Prostate gland (tissue), 2 donors: Measurements from ENCODE around the gene DUS2. TPM values are rescaled to one million over a fixed set of nuclear protein-coding genes. Genes with fewer than 3 reads are reported as not detected.
A peak's percentile ranks its signal among the peaks of the same experiment; 100 is the strongest.

Source experiments
- DNase-seq: peaks from one replicate; pipeline ENCODE4 v3.0.0-alpha.2; 2019; ENCODE audit warnings: low spot score
- H3K27ac ChIP-seq, 2 donors: fragments of 200-600 bp; sonication (generic); 2 replicates each; pipeline ENCODE4 v1.5.1; 2017 to 2019
- H3K27me3 ChIP-seq: fragments of 200-600 bp; sonication (generic); replicated peaks from 2 replicates; pipeline ENCODE4 v1.5.1; 2019; ENCODE audit not compliant: insufficient read depth
- H3K36me3 ChIP-seq, 2 donors: fragments of 200-600 bp; sonication (generic); 1 replicate in 1 of 2; 2 replicates in 1 of 2; pipeline versions ENCODE4 v1.5.1 to v1.8.1; 2017 to 2019
- H3K4me1 ChIP-seq: fragments of 200-600 bp; sonication (generic); replicated peaks from 2 replicates; pipeline ENCODE4 v1.5.1; 2019
- H3K4me3 ChIP-seq, 2 donors: fragments of 200-600 bp; sonication (generic); 2 replicates each; pipeline ENCODE4 v1.5.1; 2017 to 2019
- H3K9me3 ChIP-seq: fragments of 200-600 bp; sonication (generic); 2 replicates; pipeline ENCODE4 v1.5.1; 2017
- POLR2A ChIP-seq: fragments of 450-650 bp; IDR thresholded peaks from one replicate; pipeline ENCODE4 v1.6.1; 2016; ENCODE audit warnings: antibody characterized with exemption, mild to moderate bottlenecking
- POLR2AphosphoS5 ChIP-seq: sonication (generic); formaldehyde crosslinking; IDR thresholded peaks from one replicate; pipeline ENCODE4 v1.6.1; 2017; ENCODE audit warnings: antibody characterized with exemption
- WGBS: methylation state at CpG from one replicate; pipeline ENCODE4 v1.1.5; 2018; 5-methylcytosine and 5-hydroxymethylcytosine counted together
- intact Hi-C: fragments of 100-400 bp; cut with DNase I; formaldehyde crosslinking; loops from one replicate; pipeline ENCODE4 v1.14.2; 2022
- total RNA-seq, 2 donors: library from RNA; depleted of rRNA; stranded (reverse); fragments of >200 nt; gene quantifications; one replicate each; pipeline ENCODE4 v1.1.0, GENCODE V29; 2016
- TF ChIP-seq, protein P1 (sequence below), 4 experiments: fragments of 200-600 bp in 2 of 4; fragments of 450-650 bp in 2 of 4; sonication (generic) in 2 of 4; IDR thresholded peaks; 1 replicate in 3 of 4; 2 replicates in 1 of 4; pipeline ENCODE4 v1.5.1; 2016 to 2019; ENCODE audit warnings: antibody characterized with exemption in 4 of 4, mild to moderate bottlenecking in 2 of 4, moderate library complexity in 2 of 4

DUS2 gene
- total RNA-seq, 2 donors from 2014 or later = 7.2 to 14.5 TPM

DNA sequence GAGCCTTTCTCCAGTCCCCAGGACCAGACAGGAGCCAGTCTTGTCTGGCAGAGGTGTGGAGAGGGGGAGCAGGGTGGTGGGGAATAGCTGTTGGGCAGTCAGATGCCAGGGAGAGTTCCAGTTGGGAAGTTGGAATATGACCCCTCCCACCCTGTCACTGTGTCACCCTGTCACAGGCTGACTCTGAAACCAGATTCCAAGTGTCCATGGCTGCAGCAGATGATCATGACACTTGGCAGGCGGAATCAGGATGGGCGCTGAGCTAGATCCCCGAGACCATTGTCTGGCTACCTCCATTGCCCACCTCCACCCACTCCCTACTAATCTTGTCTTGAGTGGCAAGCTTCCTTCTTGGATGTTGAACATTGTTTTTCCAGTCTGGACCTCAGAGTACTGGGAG lies 52.9 kb downstream of the DUS2 start:
- TF ChIP-seq POLR2A = no peak
- TF ChIP-seq, protein P1, sequence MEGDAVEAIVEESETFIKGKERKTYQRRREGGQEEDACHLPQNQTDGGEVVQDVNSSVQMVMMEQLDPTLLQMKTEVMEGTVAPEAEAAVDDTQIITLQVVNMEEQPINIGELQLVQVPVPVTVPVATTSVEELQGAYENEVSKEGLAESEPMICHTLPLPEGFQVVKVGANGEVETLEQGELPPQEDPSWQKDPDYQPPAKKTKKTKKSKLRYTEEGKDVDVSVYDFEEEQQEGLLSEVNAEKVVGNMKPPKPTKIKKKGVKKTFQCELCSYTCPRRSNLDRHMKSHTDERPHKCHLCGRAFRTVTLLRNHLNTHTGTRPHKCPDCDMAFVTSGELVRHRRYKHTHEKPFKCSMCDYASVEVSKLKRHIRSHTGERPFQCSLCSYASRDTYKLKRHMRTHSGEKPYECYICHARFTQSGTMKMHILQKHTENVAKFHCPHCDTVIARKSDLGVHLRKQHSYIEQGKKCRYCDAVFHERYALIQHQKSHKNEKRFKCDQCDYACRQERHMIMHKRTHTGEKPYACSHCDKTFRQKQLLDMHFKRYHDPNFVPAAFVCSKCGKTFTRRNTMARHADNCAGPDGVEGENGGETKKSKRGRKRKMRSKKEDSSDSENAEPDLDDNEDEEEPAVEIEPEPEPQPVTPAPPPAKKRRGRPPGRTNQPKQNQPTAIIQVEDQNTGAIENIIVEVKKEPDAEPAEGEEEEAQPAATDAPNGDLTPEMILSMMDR (IDR thresholded peaks at IDR 0.05) = no peak
- no peak for TF ChIP-seq POLR2AphosphoS5
- Histone ChIP-seq H3K27ac (no peak overlapping the region), H3K36me3 (no peaks in the 10 kb centered on the region), H3K9me3 (no peaks in the 10 kb centered on the region), H3K4me1 (peaks cover 3% of the 10 kb centered on the region), H3K4me3 (no peak overlapping the region), H3K27me3 (no peaks in the 10 kb centered on the region)
- no peak for DNase-seq
- intact Hi-C loops = no loop called here
- 98% methylated on average over 3 of the region's 3 CpGs for WGBS

GRCh38 chr16:68076560-68076959 lies 53.5 kb downstream of the DUS2 start:
- 100% methylated on average over 3 of the region's 3 CpGs for WGBS
- peaks cover 3% of the 10 kb centered on the region for H3K4me1 ChIP-seq
- no peaks in the 10 kb centered on the region for H3K27me3 ChIP-seq
- TF ChIP-seq, protein P1 (IDR thresholded peaks at IDR 0.05) = no peak
- TF ChIP-seq POLR2A (no peak), POLR2AphosphoS5 (no peak)
- H3K4me3 ChIP-seq = no peak overlapping the region
- no peak for DNase-seq
- H3K27ac ChIP-seq = no peak overlapping the region
- intact Hi-C loops = no loop called here
- no peaks in the 10 kb centered on the region for H3K9me3 ChIP-seq
- no peaks in the 10 kb centered on the region for H3K36me3 ChIP-seq

GRCh38 chr16:68077866-68078700 lies 55.0 kb downstream of the DUS2 start:
- H3K27me3 ChIP-seq = no peaks in the 10 kb centered on the region
- H3K36me3 ChIP-seq = no peaks in the 10 kb centered on the region
- no peaks in the 10 kb centered on the region for H3K4me1 ChIP-seq
- H3K27ac ChIP-seq = no peak overlapping the region
- no peak for DNase-seq
- TF ChIP-seq POLR2A (no peak), POLR2AphosphoS5 (no peak)
- TF ChIP-seq, protein P1 (IDR thresholded peaks at IDR 0.05) = no peak
- no peak overlapping the region for H3K4me3 ChIP-seq
- 83% methylated on average over 7 of the region's 7 CpGs for WGBS
- intact Hi-C loops = no loop called here
- H3K9me3 ChIP-seq = no peaks in the 10 kb centered on the region

DNA sequence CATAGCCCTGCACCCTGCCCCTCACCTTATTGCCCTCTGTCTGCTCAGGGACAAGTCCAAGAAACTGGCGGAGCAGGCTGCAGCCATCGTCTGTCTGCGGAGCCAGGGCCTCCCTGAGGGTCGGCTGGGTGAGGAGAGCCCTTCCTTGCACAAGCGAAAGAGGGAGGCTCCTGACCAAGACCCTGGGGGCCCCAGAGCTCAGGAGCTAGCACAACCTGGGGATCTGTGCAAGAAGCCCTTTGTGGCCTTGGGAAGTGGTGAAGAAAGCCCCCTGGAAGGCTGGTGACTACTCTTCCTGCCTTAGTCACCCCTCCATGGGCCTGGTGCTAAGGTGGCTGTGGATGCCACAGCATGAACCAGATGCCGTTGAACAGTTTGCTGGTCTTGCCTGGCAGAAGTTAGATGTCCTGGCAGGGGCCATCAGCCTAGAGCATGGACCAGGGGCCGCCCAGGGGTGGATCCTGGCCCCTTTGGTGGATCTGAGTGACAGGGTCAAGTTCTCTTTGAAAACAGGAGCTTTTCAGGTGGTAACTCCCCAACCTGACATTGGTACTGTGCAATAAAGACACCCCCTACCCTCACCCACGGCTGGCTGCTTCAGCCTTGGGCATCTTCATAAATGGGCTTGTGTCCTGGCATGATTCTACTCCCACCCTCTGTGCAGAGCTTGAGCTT lies 55.8 kb downstream of the DUS2 start:
- no peak overlapping the region for H3K4me3 ChIP-seq
- no peaks in the 10 kb centered on the region for H3K27me3 ChIP-seq
- intact Hi-C loops = no loop called here
- H3K4me1 ChIP-seq = no peaks in the 10 kb centered on the region
- no peak for DNase-seq
- no peaks in the 10 kb centered on the region for H3K36me3 ChIP-seq
- H3K27ac ChIP-seq = no peak overlapping the region
- 91% methylated on average over 8 of the region's 8 CpGs for WGBS
- no peaks in the 10 kb centered on the region for H3K9me3 ChIP-seq
- TF ChIP-seq POLR2AphosphoS5 (no peak), POLR2A (no peak)
- TF ChIP-seq, protein P1 (IDR thresholded peaks at IDR 0.05) = no peak

DNA sequence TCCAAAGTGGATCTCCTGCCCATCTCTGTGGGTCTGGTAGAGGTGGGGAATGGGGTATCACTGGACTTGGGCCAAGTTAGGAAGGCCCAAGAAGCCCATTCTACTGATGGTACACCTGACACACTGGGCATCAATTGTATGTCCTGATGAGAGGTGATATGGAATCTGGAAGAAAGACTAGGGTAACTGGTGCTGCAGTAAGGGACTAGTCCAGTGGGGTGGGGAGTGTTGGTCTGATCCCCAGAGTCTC lies 56.2 kb downstream of the DUS2 start:
- DNase-seq = no peak
- TF ChIP-seq POLR2AphosphoS5 (no peak), POLR2A (no peak)
- TF ChIP-seq, protein P1 (IDR thresholded peaks at IDR 0.05) = no peak
- H3K36me3 ChIP-seq = no peaks in the 10 kb centered on the region
- H3K27ac ChIP-seq = peak overlapping the region in 1 of 2 donors; percentile 40
- H3K4me3 ChIP-seq = no peak overlapping the region
- H3K4me1 ChIP-seq = peaks cover 5% of the 10 kb centered on the region
- H3K27me3 ChIP-seq = no peaks in the 10 kb centered on the region
- H3K9me3 ChIP-seq = no peaks in the 10 kb centered on the region
- intact Hi-C loops = no loop called here
